Measurements from ENCODE around the gene RGS13.

The RGS13 gene, protein sequence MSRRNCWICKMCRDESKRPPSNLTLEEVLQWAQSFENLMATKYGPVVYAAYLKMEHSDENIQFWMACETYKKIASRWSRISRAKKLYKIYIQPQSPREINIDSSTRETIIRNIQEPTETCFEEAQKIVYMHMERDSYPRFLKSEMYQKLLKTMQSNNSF

DNA sequence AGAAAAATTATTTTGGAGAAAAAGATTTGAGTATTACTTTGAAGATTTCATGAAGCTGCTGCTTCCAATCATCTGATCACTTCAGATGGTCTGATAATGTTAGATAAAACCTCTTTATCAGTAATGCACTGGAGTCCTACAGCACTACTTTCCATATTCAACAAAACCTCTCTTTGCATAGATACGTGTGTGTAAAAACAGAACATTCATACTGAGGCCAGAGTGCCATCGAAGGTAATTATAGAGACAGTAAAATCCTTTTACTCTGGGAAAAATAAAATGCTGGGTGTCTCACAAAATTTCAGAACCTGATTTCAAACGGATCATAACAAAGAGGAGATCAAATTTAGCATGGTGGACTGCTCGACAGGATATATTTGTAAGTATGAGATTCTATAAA, at the start of gene RGS13:
Gene RGS13, plus strand, starts transcription at position 209 of the 400 bp plus-strand sequence. CDS start 8,188 bp downstream, outside the sequence.
- DNase-seq: no peak

DNA sequence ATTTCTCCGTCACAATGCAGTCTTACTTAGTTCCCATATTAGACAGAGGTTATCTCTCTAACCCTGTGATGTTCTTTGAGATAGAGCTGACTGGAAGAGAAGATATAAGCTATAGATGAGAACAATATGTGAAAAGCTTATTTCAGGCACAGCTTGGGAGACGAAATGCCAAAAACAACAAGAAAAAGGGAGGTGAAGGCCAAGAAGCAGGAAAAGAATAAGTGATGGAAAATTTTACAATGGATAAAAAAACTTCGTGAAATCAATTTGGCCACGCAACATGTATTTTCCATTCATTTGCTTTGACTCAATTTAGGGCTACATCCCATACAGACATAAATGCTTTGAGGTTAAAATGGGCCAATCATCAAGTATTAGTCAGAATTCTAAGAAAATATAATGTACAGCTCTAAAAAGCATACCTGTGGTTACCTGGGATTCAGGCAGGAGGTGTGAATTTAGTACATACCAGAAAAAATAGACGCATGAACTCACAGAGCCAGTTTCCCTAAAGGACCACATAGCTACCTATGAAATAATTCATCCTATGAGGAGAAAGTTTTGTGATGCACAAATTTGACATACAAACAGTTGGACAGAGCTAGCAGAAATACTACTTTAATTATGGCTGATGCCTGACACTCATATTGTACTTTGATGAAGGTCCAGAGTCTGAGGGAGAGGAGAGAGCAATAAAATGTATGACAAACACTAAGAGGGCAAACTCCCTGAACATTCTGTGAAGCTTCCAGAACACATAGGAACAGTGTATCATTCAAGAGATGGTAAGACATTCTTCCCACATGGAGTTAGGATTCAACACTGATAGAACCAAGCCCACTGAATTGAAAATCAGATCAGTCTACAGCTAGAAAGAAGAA, 48.3 kb upstream of the RGS13 start:
- DNase-seq: no peak

DNA sequence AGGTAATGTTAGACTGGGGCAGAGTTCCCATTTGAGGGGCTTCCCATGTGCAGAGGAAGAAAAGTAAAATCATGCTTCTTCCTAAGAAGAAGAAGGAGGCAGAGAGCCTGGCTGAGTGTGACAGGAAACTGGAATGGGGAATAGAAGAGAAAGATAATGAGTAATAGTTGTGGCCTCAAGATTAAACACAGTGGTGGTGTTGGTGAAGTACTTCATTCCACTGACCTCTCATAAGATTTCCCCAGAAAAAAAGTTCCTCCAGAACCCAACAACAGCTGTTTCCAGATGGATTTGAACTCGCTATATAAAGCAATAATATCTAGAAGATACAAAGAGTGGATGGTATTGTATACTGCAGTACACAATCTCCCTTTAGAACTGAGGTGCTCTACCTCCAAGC, 47.4 kb upstream of the RGS13 start:
- DNase-seq: no peak

DNA sequence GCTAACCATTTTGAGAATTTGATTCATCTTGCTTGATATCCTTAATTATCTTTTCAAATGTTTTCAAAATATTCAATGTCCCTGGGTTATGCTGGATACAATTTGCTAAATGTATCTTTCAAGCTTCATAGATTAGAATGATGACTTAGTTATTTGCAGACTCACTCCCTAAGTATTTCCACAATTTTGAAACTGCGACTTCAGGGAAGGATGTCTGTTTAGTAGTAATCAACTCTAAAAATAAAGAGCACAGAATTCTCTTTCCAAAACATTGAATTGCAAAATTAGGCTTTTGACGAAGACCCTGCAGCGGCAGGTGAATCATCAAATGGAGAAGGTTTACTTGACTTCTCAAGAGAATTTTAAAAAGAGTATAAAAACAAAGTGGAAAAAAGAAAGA, 46.1 kb upstream of the RGS13 start:
- no peak for DNase-seq

DNA sequence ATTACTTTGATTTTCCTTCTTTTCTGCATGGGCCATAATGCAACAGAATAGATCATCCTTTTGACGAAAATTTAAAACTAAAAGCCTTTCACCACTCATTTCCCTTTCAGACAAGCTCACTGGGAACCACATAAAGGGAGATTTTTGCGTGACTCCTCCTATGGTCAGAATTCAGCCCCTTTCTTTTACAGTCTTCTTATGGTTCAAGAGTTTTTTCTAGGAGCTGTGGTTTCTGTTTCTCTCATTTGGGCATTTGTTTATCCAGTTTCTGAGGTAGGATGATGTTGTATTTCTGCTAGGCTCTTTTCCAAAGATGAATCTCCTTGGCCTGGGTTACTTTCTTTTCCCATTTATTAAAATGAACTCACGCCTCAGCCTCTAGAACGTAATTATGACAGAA, 43.4 kb upstream of the RGS13 start:
- no peak for DNase-seq

DNA sequence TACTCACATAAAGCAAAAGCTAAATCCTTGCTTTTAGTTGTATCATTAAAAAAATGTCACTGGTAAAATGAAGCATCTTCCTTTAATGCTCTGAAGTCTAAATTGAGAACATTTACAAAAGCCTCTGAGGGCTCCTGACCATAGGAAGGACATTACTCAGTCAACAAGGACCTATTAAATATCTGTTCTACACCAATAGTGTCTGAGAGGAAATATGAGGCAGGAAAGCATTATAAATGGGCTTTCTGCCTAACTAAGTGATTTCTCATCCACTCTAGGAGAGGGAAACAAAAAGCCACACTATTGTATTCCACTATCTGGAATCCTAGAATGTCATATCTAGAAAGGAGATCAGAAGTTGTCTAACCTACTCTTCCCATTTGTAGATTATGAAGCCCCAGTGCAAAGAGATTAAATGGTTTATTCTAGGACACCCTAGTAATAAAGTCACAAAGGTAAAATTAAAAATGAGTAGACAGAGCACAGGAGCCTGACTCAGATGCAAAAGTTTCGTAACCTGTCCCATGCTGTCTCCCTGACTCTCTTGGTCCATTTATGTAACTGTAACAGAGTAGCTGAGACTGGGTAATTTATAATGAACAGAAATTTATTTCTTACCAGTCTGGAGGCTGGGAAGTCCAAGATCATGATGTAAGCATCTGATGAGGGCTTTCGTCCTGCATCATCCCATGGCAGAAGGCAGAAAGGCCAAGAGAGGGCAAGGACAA, 42.8 kb upstream of the RGS13 start:
- no peak for DNase-seq

DNA sequence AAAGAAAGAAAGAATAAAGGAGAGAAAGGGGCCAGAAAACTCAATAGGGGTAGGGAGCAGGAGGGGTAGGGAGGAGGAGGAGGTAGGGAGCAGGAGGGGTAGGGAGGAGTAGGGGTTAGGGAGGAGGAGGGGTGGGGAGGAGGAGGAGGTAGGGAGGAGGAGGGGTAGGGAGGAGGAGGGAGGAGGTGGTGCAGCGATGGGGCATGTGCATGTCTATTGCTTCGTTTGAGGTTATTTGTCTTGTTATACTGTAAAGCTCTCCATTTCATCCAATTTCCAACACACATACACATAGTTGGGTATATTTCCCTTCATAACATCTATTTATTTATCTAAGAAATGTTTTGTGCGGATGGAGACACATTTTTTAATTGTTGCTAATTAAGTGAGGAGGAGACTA, 40.6 kb upstream of the RGS13 start:
- no peak for DNase-seq

DNA sequence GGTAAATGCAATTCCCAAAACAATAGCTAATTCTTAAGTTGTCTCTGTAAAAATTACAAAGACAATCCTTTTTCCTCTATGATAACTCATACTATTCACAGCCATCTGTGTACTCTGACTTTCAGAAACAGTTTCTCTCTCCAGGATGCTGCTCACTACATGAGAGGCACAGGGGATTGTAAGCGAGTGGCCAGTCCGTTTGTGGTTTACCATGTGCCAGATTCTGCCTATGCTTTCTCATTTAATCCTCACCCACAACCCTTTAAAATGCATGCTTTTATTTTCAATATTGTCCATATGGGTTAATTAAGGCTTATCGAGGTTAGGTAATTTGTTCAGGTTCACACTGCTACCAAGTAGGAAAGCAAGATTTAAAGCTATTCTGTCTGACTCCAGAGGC, 37.4 kb upstream of the RGS13 start:
- DNase-seq: no peak

DNA sequence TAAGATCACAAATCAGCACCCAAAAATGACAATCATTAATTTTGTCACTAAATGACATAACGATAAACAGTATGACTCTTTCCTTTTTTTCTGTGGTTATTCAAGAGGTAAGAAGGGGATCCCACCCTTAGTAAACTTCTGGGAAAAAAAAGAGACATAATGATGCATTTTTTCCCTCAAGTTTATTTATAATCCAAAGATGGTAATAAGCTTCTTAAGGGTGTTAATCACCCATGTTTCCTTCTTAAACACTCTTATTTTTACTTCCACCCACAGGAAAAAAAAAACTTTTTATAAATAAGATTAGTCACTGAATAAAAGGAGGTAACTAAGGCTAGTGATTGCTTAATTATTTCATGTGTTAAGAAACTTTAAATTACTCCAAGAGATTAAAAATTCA, 35.7 kb upstream of the RGS13 start:
- DNase-seq: no peak

DNA sequence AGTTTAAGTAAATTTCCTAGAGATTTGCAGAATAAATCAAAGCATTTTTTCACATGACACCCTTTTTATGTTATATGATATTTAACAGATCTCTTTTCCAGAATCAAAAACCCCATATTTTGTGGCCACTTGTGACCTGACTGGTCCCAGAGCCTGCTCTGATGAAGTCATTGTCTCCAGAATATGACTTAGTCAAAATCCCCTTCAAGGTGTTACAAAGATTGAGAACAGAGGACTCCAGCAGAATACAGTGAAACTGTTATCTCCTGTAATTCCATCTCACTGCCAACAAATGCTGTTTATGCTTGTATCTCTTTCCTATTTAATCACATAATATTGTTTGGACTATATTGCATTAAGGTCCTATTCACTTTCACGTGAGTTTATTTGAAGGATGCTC, 34.8 kb upstream of the RGS13 start:
- DNase-seq: no peak

DNA sequence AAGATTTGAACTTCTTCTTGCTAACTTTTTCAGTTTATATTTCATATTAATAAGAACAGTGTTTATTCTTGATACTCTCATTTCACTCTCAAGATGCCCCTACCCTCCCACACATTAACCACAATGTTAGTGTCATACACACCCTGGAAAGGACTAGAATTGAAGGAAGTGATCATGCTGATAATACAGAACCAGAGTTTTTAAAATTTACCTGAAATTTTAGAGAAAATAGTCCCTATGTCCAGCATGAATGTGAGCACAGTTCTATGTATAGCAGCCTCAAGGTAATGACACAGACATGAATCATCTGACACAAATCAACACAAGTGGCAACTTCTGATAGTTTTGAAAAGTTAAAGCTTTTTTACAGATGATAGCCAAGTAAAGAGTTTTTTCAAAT, 34.4 kb upstream of the RGS13 start:
- DNase-seq: no peak

DNA sequence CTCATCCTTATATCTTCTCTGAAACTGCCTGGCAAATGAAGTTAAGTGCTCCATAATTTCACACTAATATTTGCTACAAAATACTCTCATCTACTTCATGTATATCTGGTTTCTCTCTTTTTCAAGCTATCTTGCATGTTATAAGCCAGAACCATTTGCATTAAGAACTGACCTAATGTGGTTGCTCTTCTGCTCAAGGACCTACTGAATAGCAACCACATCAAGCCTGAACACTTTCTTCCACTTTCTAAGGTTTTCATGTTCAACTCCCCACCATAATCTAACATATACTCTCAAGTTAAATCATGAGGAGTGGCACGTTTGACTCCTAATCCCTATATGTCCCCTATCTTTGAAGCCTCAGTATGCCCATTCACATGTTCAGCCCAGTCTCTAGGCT, 33.2 kb upstream of the RGS13 start:
- no peak for DNase-seq

DNA sequence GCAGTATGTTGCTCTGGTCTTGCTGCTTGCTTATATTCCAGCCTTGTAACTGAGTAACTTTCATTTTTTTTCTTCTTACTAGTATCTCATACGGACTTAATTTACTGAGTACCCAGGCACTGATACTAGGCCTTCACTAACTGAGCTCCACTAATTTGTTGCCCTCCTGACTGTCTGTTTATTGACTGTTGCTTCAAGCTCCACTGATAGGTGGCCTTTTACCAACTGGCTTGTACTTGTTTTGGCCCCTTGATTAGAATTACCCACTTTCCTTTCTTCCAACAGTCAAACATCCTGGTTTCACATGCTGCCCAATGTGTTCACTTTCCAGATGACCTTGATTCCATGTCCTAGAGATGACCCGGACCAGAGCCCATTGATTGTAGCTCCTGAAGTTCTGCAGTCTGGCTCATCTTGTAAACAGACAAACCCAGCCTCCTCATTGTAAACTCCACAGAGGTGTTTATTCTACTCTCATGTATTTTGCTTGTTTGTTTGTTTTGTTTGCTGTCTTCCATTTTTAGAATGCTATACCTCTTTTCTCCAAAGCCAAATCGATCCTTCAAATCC, 32.6 kb upstream of the RGS13 start:
- DNase-seq: no peak

DNA sequence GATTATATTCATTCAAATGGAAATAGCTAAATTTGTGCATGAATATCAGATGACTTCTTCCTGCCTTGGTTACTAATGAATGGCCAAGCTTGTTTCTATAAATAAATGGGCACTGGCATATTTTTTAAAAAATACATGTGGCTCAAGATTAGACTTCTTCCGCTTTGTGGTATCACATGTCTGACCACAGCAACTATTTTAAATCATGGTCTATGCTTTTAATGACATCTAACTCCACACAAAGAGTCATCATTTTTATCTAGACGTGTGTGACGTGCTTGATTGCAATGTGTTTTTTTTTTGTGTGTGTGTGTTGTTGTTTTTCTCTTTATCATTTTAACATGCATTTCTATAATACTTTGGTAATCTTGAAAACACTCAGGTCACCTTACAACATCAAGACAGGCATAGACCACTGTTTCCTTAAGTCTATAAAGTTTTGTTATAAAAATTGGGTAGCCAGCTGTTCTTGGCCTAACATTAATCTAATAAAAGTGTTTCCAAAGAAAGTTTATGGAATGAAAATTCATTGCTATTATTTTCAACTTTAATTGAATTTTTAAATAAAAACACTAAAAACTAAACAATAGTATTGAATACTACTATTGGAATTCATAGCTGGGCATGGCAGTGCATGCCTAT, 30.8 kb upstream of the RGS13 start:
- DNase-seq: no peak

DNA sequence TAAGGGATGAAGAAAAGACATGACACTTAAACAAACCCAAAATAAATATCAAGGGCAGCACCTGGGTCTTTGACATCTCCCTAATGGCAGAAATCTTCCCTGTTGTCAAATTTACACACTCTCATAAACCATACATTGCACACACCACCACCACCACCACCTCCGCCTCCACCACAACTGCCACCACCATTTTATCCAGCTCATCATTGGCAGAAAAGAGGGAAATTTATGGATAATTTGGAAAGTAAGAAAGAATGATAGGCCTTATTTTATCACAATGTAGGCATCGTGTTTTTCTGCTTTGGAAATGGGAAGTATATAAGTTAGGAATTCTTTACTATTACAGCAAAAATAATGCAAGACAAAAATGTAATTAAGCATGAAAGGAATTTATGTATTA, 27.3 kb upstream of the RGS13 start:
- DNase-seq: no peak

DNA sequence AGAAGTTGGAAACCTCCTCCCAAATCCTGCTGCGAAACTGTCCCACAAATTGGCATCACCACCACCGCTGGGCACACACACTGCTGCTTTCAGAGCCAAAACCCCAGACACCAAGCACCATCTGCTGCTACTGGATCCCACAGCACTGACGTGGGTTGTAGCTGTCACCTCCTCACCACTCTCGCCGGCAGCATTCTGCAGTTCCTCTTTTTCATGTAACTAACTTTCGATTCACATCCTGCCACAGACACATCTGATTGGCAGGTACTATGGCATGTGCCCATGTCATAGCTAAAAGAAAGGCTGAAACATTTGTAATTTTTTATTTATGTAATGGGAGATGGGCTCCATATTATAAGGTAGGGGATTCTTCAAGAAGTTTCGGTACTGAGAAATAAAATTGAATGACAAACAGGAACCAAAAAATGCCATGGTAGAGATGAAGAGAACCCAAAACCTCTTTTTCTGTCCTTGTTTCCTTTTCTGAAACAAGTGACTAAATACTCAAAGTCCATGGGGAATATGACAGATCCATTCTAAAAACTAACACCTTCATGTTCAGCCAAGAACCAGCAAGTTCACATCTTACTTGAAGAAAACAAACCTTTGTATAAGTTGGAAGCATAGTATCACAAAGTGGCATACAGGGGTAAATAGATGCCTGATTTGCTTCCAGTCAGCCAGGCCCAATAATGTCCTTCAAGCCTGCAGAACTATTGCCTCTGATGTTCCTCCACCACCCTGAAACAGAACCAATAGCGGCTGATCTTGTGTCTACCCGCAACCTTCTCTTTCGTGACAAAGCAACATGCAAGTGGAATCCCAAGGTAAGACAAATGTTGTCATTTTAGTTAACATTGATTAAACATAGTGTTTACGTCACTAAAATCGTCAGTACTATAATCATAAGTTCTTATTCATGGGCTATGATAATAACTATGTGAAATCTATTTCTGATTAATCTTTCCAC, 26.6 kb upstream of the RGS13 start:
- DNase-seq: no peak

DNA sequence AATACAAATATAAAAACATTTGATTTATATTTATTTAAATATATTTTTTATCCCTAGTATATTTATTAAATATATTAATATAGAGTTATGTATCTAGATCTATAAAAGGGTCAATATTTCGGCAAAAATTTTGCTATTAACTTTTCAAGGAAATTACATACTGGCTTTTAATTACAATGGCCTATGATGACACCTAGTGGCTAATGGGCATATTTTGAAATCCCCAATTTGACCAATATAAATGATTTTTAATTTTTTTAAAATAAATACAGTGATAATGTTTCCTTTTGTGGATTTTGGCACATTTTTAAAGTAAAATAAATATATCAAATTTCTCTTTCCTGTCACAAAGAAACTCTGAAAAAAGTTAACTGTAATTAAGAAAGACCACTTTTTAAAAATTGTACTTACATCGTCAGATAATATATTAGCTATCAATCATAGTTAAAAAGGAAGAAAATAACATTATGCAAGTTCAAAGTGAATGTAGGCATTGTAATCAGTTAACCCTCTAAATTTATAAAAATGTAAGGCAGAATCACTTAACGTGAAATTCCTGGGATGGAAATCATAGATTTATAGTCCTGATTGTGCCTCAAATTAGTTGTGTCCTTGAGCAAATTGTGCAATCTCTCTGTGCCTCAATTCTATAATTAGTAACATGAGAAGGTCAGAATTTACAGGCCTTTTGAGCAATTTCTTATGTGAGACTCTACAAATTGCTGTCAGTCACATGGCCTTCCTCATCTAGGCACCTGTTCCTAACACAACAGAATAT, 25.6 kb upstream of the RGS13 start:
- DNase-seq: no peak

DNA sequence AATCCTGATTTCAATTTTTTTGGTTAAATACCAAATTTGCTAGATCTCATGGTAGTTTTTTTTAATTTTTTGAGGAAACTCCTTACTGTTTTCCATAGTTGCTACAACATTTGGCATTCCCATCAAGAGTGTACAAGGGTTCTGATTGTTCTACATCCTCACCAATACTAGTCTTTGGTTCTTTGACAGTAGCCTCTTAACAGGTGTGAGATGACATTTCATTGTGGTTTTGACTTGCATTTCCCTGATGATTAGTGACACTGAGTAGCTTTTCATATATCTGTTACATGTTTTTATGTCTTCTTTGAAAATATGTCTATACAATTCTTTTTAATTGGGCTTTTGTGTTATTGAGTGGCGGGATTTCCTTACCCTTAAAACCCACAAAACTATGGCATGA, 20.9 kb upstream of the RGS13 start:
- DNase-seq: no peak

DNA sequence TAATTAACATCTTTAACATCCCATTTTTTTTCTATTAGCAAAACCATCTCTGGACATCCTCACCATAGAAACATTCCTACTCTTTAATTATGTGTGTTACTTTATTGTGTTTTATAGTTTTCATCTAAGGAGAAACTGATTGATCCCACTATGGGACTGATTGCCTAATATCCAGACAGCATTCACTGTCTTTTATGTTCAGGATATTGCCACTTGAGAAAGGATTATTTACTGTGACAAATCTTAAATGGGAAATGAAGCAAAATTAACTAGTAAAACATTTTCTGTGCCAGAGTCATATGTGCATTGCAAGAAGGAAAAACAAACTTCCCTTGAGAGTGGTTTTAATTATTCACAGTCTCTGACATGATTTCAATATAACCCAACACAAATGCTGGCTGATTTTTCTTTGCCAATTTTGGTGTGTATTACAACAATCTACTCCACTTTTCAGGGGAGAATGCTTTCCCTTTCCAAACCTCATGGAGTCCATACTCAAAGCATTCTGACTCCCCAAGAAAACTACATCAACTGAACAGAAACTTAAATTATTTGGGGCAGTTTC, 15.8 kb upstream of the RGS13 start:
- DNase-seq: no peak

DNA sequence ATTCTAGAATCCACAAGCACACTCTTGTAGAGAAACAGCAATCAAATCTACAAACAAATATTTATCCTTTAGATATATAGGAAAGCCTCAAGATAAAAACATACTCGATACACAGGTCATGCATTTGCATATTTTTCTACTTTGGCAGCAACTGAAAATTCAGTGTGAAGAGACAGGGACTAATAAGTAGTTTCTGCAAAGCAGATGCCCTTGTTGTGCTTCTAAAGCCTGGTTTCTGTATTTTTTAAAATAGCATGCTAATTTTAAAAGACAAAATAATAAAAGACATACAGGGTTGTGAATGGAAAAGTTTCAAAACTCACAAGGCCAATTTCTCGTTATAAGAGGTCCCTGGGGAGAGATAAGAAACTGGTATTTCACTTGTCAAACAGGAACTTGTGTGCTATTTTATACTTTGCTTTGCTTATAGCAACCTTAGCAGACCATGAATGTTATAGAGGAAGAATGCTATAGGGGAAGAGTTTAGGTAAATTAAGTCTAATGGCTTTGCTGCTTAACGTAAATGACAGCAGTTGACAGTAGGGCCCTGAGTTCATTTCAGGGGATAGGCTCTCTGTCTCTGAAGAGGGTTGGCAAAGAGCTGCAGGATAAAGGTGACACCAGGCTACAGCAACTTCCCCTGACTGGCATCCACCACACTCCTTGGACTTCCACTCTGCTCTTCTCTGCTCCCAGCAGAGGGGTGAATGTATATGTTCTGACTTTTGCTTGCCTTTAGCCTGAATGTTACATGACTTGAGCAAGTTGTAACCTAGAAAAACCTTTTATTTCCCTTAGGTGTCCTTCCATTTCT, 9.4 kb upstream of the RGS13 start:
- DNase-seq: no peak
